Suprapubic skin (tissue), 4 donors: ENCODE results near the gene PRMT3. TPM values are rescaled to one million over a fixed set of nuclear protein-coding genes. Genes with fewer than 3 reads are reported as not detected.
"Not testable (repeated sequence)": the region's sequence is repeated elsewhere in the genome, so short reads cannot be mapped to it uniquely, and the experiment has no call there.

Experiments used
- DNase-seq, 2 donors: peaks; one replicate each; pipeline ENCODE4 v3.0.0-alpha.2; 2019; ENCODE audit warnings: low spot score in 2 of 2
- H3K27ac ChIP-seq: fragments of 200-600 bp; sonication (generic); one replicate; pipeline ENCODE4 v1.5.1; 2019
- H3K27me3 ChIP-seq: fragments of 200-600 bp; sonication (generic); one replicate; pipeline ENCODE4 v1.5.1; 2019
- H3K36me3 ChIP-seq: fragments of 200-600 bp; sonication (generic); one replicate; pipeline ENCODE4 v1.5.1; 2019
- H3K4me1 ChIP-seq: fragments of 200-600 bp; sonication (generic); one replicate; pipeline ENCODE4 v1.5.1; 2019
- H3K4me3 ChIP-seq: fragments of 200-600 bp; sonication (generic); one replicate; pipeline ENCODE4 v1.5.1; 2019; ENCODE audit warnings: mild to moderate bottlenecking
- H3K9me3 ChIP-seq: fragments of 200-600 bp; sonication (generic); one replicate; pipeline ENCODE4 v1.5.1; 2019
- EP300 ChIP-seq: sonication (generic); formaldehyde crosslinking; IDR thresholded peaks from one replicate; pipeline ENCODE4 v1.6.1; 2017; ENCODE audit warnings: antibody characterized with exemption
- POLR2A ChIP-seq, 2 donors: fragments of 450-650 bp; IDR thresholded peaks; one replicate each; pipeline ENCODE4 v1.6.1; 2017; ENCODE audit warnings: antibody characterized with exemption in 2 of 2, mild to moderate bottlenecking in 2 of 2, moderate library complexity in 2 of 2
- POLR2AphosphoS5 ChIP-seq, 3 donors: sonication (generic); formaldehyde crosslinking; IDR thresholded peaks; one replicate each; pipeline ENCODE4 v1.6.1; 2017; ENCODE audit warnings: antibody characterized with exemption in 3 of 3
- WGBS: methylation state at CpG from one replicate; pipeline ENCODE4 v1.1.5; 2018; 5-methylcytosine and 5-hydroxymethylcytosine counted together
- total RNA-seq, 4 donors: library from RNA; depleted of rRNA; stranded (reverse); fragments of >200 nt; gene quantifications; one replicate each; pipeline ENCODE4 v1.1.0, GENCODE V29; 2016
- TF ChIP-seq, protein P1 (sequence below), 2 donors: fragments of 200-600 bp in 1 of 2; fragments of 450-650 bp in 1 of 2; sonication (generic) in 1 of 2; IDR thresholded peaks; one replicate each; pipeline ENCODE4 v1.5.1; 2016 to 2019; ENCODE audit warnings: antibody characterized with exemption in 2 of 2, mild to moderate bottlenecking in 1 of 2, moderate library complexity in 1 of 2

Gene PRMT3
- total RNA-seq, 4 donors from 2014 or later = 13.3 to 19.7 (median 15.5) TPM

DNA sequence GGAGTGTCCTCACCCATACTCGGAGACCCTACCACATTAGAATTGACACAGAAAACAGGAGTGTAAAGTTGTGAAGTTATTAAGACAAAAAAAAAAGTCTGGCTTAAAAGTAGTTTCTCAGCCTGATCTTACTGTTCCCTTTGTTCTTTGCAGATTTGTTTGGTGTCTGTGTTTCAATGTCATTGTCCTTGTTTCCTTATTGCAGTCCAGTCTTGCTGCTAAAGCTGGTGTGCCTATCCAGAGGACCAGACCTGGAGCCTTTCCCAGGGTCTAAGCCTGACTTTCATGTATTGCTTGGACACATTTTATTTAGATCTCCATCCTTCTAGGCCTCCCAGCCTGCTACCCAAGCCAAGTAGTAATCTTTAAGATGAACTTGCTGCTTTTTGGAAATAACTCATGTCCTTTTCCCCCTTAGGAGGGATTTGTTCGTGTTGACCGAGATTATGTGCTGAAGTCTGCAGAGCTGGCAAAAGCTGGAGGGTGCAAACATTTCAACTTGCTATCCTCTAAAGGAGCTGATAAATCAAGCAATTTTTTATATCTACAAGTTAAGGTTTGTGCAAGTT lies 11.3 kb upstream of the PRMT3 start:
- 88% methylated on average over 3 of the region's 3 CpGs for WGBS
- no peak for TF ChIP-seq EP300
- TF ChIP-seq POLR2AphosphoS5 (IDR thresholded peaks at IDR 0.05) = no peak
- no peak for TF ChIP-seq POLR2A (IDR thresholded peaks at IDR 0.05)
- TF ChIP-seq, protein P1, sequence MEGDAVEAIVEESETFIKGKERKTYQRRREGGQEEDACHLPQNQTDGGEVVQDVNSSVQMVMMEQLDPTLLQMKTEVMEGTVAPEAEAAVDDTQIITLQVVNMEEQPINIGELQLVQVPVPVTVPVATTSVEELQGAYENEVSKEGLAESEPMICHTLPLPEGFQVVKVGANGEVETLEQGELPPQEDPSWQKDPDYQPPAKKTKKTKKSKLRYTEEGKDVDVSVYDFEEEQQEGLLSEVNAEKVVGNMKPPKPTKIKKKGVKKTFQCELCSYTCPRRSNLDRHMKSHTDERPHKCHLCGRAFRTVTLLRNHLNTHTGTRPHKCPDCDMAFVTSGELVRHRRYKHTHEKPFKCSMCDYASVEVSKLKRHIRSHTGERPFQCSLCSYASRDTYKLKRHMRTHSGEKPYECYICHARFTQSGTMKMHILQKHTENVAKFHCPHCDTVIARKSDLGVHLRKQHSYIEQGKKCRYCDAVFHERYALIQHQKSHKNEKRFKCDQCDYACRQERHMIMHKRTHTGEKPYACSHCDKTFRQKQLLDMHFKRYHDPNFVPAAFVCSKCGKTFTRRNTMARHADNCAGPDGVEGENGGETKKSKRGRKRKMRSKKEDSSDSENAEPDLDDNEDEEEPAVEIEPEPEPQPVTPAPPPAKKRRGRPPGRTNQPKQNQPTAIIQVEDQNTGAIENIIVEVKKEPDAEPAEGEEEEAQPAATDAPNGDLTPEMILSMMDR (IDR thresholded peaks at IDR 0.05) = no peak

DNA sequence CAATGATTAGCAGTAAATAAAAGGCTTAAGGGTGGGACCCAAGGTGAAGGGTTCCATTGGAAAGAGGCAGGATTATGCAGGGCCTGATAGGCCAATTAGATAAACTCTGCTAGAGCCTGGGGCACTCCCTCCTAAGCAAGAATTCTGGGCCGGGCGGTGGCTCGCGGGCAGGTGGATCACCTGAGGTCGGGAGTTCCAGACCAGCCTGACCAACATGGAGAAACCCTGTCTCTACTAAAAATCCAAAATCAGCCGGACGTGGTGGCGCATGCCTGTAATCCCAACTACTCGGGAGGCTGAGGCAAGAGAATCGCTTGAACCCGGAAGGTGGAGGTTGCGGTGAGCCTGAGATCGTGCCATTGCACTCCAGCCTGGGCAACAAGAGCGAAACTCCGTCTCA lies 1.5 kb upstream of the PRMT3 start:
- not testable (repeated sequence) for H3K27ac ChIP-seq, H3K4me3 ChIP-seq, H3K27me3 ChIP-seq, H3K9me3 ChIP-seq, DNase-seq
- Histone ChIP-seq H3K36me3 (peaks cover 21% of the 10 kb centered on the region), H3K4me1 (peaks cover 23% of the 10 kb centered on the region)
- WGBS = 83% methylated on average over 15 of the region's 15 CpGs

More for the DNA sequence above, 11.3 kb upstream of the PRMT3 start:
- H3K36me3 ChIP-seq = peaks cover 36% of the 10 kb centered on the region
- H3K4me3 ChIP-seq = no peak overlapping the region
- H3K9me3 ChIP-seq = no peaks in the 10 kb centered on the region
- H3K27me3 ChIP-seq = no peaks in the 10 kb centered on the region
- no peak for DNase-seq
- no peak overlapping the region for H3K27ac ChIP-seq
- no peaks in the 10 kb centered on the region for H3K4me1 ChIP-seq

DNA sequence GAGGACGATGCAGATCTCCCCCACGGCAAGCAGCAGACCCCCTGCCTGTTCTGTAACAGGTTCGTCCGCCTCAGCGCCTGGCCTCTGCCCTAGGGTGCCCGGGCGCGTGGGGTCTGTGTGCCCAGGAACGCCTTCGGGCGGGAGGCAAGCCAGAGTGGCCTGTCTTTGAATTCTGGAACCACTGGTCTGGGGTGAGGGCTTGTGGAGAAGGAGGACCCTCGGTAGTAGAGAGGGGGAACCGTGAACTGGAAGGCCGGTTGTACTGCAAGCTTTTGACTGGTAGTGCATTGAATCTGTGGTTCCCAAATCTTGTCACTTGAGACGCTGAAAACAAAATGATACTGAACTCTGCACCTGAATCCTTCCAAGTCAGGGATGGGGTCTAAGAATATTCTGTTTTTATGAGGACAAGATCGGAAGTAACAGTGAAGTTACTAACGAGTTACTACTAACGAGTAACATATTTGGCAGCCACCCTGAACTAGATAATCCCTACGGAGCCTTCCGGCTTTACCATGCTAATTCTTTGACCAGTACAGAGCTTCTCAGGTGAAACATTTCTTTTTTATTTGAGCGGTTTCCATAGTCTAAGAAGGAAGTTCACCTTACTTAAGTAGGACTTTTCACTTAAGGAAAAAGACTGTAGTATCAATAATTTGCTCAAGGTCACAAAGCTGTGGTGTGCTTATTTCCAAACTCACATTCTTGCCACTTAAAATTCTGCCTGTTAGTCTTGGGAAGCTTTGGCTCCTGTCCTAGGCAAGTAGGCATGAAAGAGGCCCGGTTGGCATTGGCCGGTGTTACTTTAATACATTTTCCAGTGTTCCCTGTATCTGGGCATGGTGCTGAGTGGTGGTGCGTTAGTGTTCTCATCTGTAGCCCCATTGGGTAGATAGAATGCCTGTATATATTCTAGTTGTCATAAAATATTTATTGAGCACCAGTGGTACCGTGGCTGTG lies 860 bp downstream of the PRMT3 start:
- Histone ChIP-seq H3K36me3 (peaks cover 15% of the 10 kb centered on the region), H3K4me1 (peaks cover 23% of the 10 kb centered on the region), H3K27ac (peak overlapping the region; percentile 87), H3K9me3 (no peaks in the 10 kb centered on the region), H3K27me3 (no peaks in the 10 kb centered on the region), H3K4me3 (peak overlapping the region; percentile 89)
- peak in 1 of 2 donors; percentile 81 for DNase-seq
- TF ChIP-seq POLR2AphosphoS5 (IDR thresholded peaks at IDR 0.05) = no peak
- TF ChIP-seq, protein P1 (IDR thresholded peaks at IDR 0.05) = no peak
- TF ChIP-seq POLR2A (IDR thresholded peaks at IDR 0.05) = no peak
- no peak for TF ChIP-seq EP300
- WGBS = 11% methylated on average over 18 of the region's 25 CpGs

DNA sequence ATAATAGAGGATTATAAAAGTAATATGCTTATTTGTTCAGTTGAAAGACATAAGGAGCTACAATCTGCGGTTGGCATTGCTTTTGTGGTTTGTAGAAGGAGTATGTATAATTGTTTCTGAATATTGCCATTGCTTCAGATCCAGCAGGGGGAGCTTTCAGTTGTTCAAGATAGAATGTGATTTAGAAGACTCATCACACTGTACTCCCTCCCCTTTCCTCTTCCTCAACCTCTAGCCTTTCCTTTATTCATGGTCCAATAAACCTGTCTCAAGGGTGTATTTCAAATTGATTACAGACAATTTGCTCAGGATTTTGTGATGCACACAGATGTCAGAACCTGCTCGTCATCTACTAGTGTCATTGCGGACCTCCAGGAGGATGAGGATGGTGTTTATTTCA lies 9.8 kb downstream of the PRMT3 start:
- 79% methylated on average over 3 of the region's 3 CpGs for WGBS

DNA sequence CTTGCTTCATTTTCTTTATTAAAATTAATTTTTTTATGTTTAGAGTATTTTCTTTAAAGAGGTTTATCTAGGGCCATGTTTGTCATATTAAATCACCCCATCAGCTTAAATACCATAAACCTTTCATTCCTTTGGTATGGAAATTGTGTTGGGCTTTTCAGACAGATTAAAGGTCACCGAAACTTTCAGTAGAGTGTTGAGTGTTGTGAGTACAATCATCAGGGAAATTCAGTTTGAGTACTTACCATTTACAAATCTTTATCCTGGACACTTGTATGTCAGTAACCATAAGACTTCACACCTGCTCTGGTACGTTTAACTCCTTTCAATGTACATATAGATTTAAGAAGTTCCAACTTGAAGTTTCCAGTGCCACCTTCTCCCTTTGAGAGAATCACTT lies 12.0 kb downstream of the PRMT3 start:
- H3K9me3 ChIP-seq = no peaks in the 10 kb centered on the region
- H3K27ac ChIP-seq = no peak overlapping the region
- no peak overlapping the region for H3K4me3 ChIP-seq
- peaks cover 53% of the 10 kb centered on the region for H3K36me3 ChIP-seq
- H3K27me3 ChIP-seq = no peaks in the 10 kb centered on the region
- H3K4me1 ChIP-seq = no peaks in the 10 kb centered on the region
- TF ChIP-seq EP300 (no peak), POLR2A (IDR thresholded peaks at IDR 0.05) (no peak), POLR2AphosphoS5 (IDR thresholded peaks at IDR 0.05) (no peak)
- TF ChIP-seq, protein P1 (IDR thresholded peaks at IDR 0.05) = no peak
- WGBS = 82% methylated on average over 2 of the region's 2 CpGs
- no peak for DNase-seq

More for the DNA sequence above, 9.8 kb downstream of the PRMT3 start:
- no peak for DNase-seq
- no peaks in the 10 kb centered on the region for H3K9me3 ChIP-seq
- peaks cover 49% of the 10 kb centered on the region for H3K36me3 ChIP-seq
- no peaks in the 10 kb centered on the region for H3K4me1 ChIP-seq
- H3K4me3 ChIP-seq = no peak overlapping the region
- no peaks in the 10 kb centered on the region for H3K27me3 ChIP-seq
- TF ChIP-seq, protein P1 (IDR thresholded peaks at IDR 0.05) = peak; percentile 15 to 41
- TF ChIP-seq POLR2AphosphoS5 (IDR thresholded peaks at IDR 0.05) = no peak
- H3K27ac ChIP-seq = no peak overlapping the region
